Measurements from ENCODE around the gene TMEM156. TPM values are rescaled to one million over a fixed set of nuclear protein-coding genes. Genes with fewer than 3 reads are reported as not detected.

The TMEM156 gene
- total and polyA plus RNA-seq, 10 of the 15 experiments (the other 5 are each of a cell fraction or from before 2014, with no cell fraction given) = 20.8 to 48.3 (median 32.7) TPM

GRCh38 chr4:39047681-39048080 lies 15.5 kb upstream of the TMEM156 start (continued):
- TF ChIP-seq PBX3 (IDR thresholded peaks at IDR 0.05; ENCODE audit: insufficient replicate concordance, low read depth, low read length) (no peak), USF1 (IDR thresholded peaks at IDR 0.05; ENCODE audit: borderline replicate concordance, extremely low read length, insufficient read depth, low read depth, low read length) (no peak), EED (IDR thresholded peaks at IDR 0.05; ENCODE audit: low read depth) (no peak), TCF3 (IDR thresholded peaks at IDR 0.05; ENCODE audit: borderline replicate concordance, insufficient read depth, low read depth, low read length) (no peak), SP1 (IDR thresholded peaks at IDR 0.05; ENCODE audit: low read depth, low read length) (no peak), NFYB (IDR thresholded peaks at IDR 0.05; ENCODE audit: insufficient read depth, low read depth, low read length) (no peak), MYC (IDR thresholded peaks at IDR 0.05; ENCODE audit: insufficient read depth, insufficient read length, insufficient replicate concordance, low read length, severe bottlenecking) (no peak), RAD51 (IDR thresholded peaks at IDR 0.05) (no peak), NRF1 (conservative IDR thresholded peaks at IDR 0.05; ENCODE audit: low read depth, low read length) (no peak), ZNF217 (IDR thresholded peaks at IDR 0.05) (no peak), BCL3 (IDR thresholded peaks at IDR 0.05; ENCODE audit: borderline replicate concordance, insufficient read depth, low read depth, low read length, poor library complexity, severe bottlenecking) (no peak)

Data from GM12878 (cell line).